ENCODE results near the gene OR2T27.

DNA sequence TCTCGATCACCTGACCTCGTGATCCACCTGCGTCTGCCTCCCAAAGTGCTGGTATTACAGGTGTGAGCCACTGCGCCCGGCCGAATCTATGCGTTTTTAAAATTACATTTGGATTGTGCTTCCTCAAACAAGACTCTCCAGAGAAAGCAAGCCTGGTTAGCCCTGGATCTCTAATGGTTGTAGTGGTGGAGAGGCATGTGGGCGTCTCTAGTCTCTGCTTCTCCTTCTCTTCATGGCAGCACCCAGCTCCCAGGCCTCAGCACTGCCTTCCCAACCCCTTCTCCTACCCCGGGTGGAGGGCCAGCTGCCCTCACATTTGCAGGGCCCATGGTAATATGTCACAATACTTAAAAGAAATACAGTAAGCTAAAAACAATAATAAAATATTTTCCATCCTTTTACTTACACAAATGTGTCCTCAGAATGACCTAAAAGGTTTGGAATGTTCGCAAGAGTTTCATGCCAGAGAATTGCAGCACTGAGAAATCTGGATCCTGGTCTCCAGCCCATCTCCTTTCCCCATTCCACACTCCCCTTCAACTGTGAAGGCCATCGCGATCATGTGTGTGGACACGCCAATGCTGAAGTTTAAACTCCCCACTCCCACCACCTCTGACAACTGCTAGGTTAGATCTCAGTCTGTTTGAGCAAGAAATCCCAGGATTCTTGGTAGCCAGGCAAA lies 40.3 kb upstream of the OR2T27 start:
- TF ChIP-seq, protein P1, sequence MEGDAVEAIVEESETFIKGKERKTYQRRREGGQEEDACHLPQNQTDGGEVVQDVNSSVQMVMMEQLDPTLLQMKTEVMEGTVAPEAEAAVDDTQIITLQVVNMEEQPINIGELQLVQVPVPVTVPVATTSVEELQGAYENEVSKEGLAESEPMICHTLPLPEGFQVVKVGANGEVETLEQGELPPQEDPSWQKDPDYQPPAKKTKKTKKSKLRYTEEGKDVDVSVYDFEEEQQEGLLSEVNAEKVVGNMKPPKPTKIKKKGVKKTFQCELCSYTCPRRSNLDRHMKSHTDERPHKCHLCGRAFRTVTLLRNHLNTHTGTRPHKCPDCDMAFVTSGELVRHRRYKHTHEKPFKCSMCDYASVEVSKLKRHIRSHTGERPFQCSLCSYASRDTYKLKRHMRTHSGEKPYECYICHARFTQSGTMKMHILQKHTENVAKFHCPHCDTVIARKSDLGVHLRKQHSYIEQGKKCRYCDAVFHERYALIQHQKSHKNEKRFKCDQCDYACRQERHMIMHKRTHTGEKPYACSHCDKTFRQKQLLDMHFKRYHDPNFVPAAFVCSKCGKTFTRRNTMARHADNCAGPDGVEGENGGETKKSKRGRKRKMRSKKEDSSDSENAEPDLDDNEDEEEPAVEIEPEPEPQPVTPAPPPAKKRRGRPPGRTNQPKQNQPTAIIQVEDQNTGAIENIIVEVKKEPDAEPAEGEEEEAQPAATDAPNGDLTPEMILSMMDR (conservative IDR thresholded peaks at IDR 0.05; ENCODE audit: low read depth in 2 of 2), result no peak
- TF ChIP-seq POLR2AphosphoS5 (IDR thresholded peaks at IDR 0.05; ENCODE audit: low read depth), result no peak
- TF ChIP-seq, protein P2, sequence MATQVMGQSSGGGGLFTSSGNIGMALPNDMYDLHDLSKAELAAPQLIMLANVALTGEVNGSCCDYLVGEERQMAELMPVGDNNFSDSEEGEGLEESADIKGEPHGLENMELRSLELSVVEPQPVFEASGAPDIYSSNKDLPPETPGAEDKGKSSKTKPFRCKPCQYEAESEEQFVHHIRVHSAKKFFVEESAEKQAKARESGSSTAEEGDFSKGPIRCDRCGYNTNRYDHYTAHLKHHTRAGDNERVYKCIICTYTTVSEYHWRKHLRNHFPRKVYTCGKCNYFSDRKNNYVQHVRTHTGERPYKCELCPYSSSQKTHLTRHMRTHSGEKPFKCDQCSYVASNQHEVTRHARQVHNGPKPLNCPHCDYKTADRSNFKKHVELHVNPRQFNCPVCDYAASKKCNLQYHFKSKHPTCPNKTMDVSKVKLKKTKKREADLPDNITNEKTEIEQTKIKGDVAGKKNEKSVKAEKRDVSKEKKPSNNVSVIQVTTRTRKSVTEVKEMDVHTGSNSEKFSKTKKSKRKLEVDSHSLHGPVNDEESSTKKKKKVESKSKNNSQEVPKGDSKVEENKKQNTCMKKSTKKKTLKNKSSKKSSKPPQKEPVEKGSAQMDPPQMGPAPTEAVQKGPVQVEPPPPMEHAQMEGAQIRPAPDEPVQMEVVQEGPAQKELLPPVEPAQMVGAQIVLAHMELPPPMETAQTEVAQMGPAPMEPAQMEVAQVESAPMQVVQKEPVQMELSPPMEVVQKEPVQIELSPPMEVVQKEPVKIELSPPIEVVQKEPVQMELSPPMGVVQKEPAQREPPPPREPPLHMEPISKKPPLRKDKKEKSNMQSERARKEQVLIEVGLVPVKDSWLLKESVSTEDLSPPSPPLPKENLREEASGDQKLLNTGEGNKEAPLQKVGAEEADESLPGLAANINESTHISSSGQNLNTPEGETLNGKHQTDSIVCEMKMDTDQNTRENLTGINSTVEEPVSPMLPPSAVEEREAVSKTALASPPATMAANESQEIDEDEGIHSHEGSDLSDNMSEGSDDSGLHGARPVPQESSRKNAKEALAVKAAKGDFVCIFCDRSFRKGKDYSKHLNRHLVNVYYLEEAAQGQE (IDR thresholded peaks at IDR 0.05; ENCODE audit: unreplicated experiment), result no peak
- no peak for TF ChIP-seq EZH2phosphoT487 (IDR thresholded peaks at IDR 0.05; ENCODE audit: unreplicated experiment)
- TF ChIP-seq CREB1 (CRISPR knock-in tag; IDR thresholded peaks at IDR 0.05; ENCODE audit: low read depth), result no peak
- TF ChIP-seq JUNB (IDR thresholded peaks at IDR 0.05; ENCODE audit: unreplicated experiment), result no peak
